T-helper 1 cell (primary cell): ENCODE results near the gene LUM.
"Not testable (repeated sequence)": the region's sequence is repeated elsewhere in the genome, so short reads cannot be mapped to it uniquely, and the experiment has no call there.

Experiments used
- DNase-seq, 5 donors: peaks; one replicate each; pipeline ENCODE4 v3.0.0-alpha.2; 2012 to 2020

The LUM gene

GRCh38 chr12:91109148-91109564, 2.1 kb downstream of the LUM start:
- DNase-seq: peak in 2 of 5 donors; percentile 11 to 37

- DNase-seq: no peak
Measured at GRCh38 chr12:91108196-91108755, 3.0 kb downstream of the LUM start.

- no peak for DNase-seq
Measured at GRCh38 chr12:91106283-91106682, 5.0 kb downstream of the LUM start.

- DNase-seq: no peak
Measured at GRCh38 chr12:91105807-91106206, 5.5 kb downstream of the LUM start.

- no peak for DNase-seq
Measured at GRCh38 chr12:91104812-91105466, 6.4 kb downstream of the LUM start.

- DNase-seq: no peak
Measured at GRCh38 chr12:91103624-91104023, 7.7 kb downstream of the LUM start.

- no peak for DNase-seq
Measured at GRCh38 chr12:91103101-91103500, 8.2 kb downstream of the LUM start.

- DNase-seq: no peak
Measured at GRCh38 chr12:91100906-91101305, 10.4 kb downstream of the LUM start.

GRCh38 chr12:91099836-91100235, 11.5 kb downstream of the LUM start:
- no peak for DNase-seq

- DNase-seq: no peak
Measured at GRCh38 chr12:91099341-91099740, 12.0 kb downstream of the LUM start.

GRCh38 chr12:91098941-91099340, 12.4 kb downstream of the LUM start:
- DNase-seq: no peak

GRCh38 chr12:91098461-91098860, 12.8 kb downstream of the LUM start:
- DNase-seq: no peak

- DNase-seq: no peak
Measured at GRCh38 chr12:91094957-91095356, 16.3 kb downstream of the LUM start.

- DNase-seq: no peak
Measured at GRCh38 chr12:91094032-91094662, 17.1 kb downstream of the LUM start.

GRCh38 chr12:91093341-91093740, 18.0 kb downstream of the LUM start:
- no peak for DNase-seq

- DNase-seq: no peak
Measured at GRCh38 chr12:91091916-91092715, 19.2 kb downstream of the LUM start.

- DNase-seq: not testable (repeated sequence)
Measured at GRCh38 chr12:91089953-91090352, 21.3 kb downstream of the LUM start.

- no peak for DNase-seq
Measured at GRCh38 chr12:91080041-91080440, 31.3 kb downstream of the LUM start.

GRCh38 chr12:91078501-91078900, 32.8 kb downstream of the LUM start:
- DNase-seq: no peak

- no peak for DNase-seq
Measured at GRCh38 chr12:91077228-91077954, 33.9 kb downstream of the LUM start.

GRCh38 chr12:91074851-91075250, 36.4 kb downstream of the LUM start:
- no peak for DNase-seq

GRCh38 chr12:91074154-91074709, 37.1 kb downstream of the LUM start:
- DNase-seq: no peak

GRCh38 chr12:91073426-91073825, 37.9 kb downstream of the LUM start:
- no peak for DNase-seq
